ENCODE measurements around the gene CDK14. TPM values are rescaled to one million over a fixed set of nuclear protein-coding genes. Genes with fewer than 3 reads are reported as not detected.

The CDK14 gene
- total and polyA plus RNA-seq, 4 donors: 60.9 to 126 (median 82.9) TPM

- Histone ChIP-seq H3K4me1 (ENCODE audit: control insufficient read depth, insufficient read depth, low read length) (no peaks in the 10 kb centered on the region), H3K36me3 (ENCODE audit: control insufficient read depth, insufficient read depth, low read length) (no peaks in the 10 kb centered on the region), H3K27ac (ENCODE audit: low read depth, low read length) (no peak overlapping the region), H3K4me3 (ENCODE audit: low read depth, low read length) (no peak overlapping the region), H3K9me3 (ENCODE audit: control insufficient read depth, insufficient read depth, low read length) (no peaks in the 10 kb centered on the region), H3K27me3 (ENCODE audit: control insufficient read depth, insufficient read depth, low read length) (no peaks in the 10 kb centered on the region)
- WGBS (ENCODE audit: insufficient coverage): 40% methylated on average over 1 of the region's 3 CpGs
- no peak for DNase-seq (ENCODE audit: low read depth in 4 of 6, low spot score in 6 of 6)
Observed at GRCh38 chr7:91020636-91021385, 424.7 kb downstream of the CDK14 start.

GRCh38 chr7:91021956-91022355 lies 425.8 kb downstream of the CDK14 start:
- WGBS (ENCODE audit: insufficient coverage): no CpG with 5 or more reads among the region's 1 CpG
- DNase-seq (ENCODE audit: low read depth in 4 of 6, low spot score in 6 of 6): no peak

DNA sequence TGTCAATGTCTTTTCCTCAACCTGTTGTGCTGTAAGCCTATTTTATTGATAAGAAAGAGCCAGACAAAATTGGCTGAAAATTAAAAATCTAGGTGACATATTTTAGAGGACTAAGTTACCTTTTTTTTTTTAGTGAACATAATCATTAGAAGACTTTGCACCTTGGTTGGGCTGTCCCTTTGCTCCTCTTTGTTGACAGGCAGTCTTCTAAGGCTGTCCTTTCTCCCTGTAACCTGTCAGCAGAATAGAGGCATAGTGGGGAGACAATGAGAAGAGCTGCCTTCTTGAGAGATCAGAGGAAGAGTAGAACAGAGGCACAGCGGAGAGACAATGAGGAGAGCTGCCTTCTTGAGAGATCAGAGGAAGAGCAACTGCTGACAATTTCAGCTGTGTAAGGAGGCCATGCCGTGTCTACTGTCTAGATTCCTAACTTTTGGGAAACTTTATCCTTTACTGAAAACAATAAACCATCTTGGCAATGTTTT lies 429.8 kb downstream of the CDK14 start:
- no CpG with 5 or more reads among the region's 2 CpGs for WGBS (ENCODE audit: insufficient coverage)
- DNase-seq (ENCODE audit: low read depth in 4 of 6, low spot score in 6 of 6): no peak
- Histone ChIP-seq H3K4me3 (ENCODE audit: low read depth, low read length) (no peak overlapping the region), H3K27ac (ENCODE audit: low read depth, low read length) (no peak overlapping the region), H3K36me3 (ENCODE audit: control insufficient read depth, insufficient read depth, low read length) (no peaks in the 10 kb centered on the region), H3K4me1 (ENCODE audit: control insufficient read depth, insufficient read depth, low read length) (peaks cover 5% of the 10 kb centered on the region), H3K9me3 (ENCODE audit: control insufficient read depth, insufficient read depth, low read length) (no peaks in the 10 kb centered on the region), H3K27me3 (ENCODE audit: control insufficient read depth, insufficient read depth, low read length) (no peaks in the 10 kb centered on the region)

More at GRCh38 chr7:91021956-91022355, 425.8 kb downstream of the CDK14 start:
- Histone ChIP-seq H3K27ac (ENCODE audit: low read depth, low read length) (no peak overlapping the region), H3K9me3 (ENCODE audit: control insufficient read depth, insufficient read depth, low read length) (no peaks in the 10 kb centered on the region), H3K27me3 (ENCODE audit: control insufficient read depth, insufficient read depth, low read length) (no peaks in the 10 kb centered on the region), H3K36me3 (ENCODE audit: control insufficient read depth, insufficient read depth, low read length) (no peaks in the 10 kb centered on the region), H3K4me3 (ENCODE audit: low read depth, low read length) (no peak overlapping the region), H3K4me1 (ENCODE audit: control insufficient read depth, insufficient read depth, low read length) (no peaks in the 10 kb centered on the region)

- no peaks in the 10 kb centered on the region for H3K36me3 ChIP-seq (ENCODE audit: control insufficient read depth, insufficient read depth, low read length)
- DNase-seq (ENCODE audit: low read depth in 4 of 6, low spot score in 6 of 6): no peak
- peaks cover 9% of the 10 kb centered on the region for H3K4me1 ChIP-seq (ENCODE audit: control insufficient read depth, insufficient read depth, low read length)
- no peak overlapping the region for H3K4me3 ChIP-seq (ENCODE audit: low read depth, low read length)
- no peak overlapping the region for H3K27ac ChIP-seq (ENCODE audit: low read depth, low read length)
- no peaks in the 10 kb centered on the region for H3K27me3 ChIP-seq (ENCODE audit: control insufficient read depth, insufficient read depth, low read length)
- no peaks in the 10 kb centered on the region for H3K9me3 ChIP-seq (ENCODE audit: control insufficient read depth, insufficient read depth, low read length)
Observed at GRCh38 chr7:91029688-91030087, 433.6 kb downstream of the CDK14 start.

GRCh38 chr7:91030680-91031380 lies 434.7 kb downstream of the CDK14 start:
- no peaks in the 10 kb centered on the region for H3K9me3 ChIP-seq (ENCODE audit: control insufficient read depth, insufficient read depth, low read length)
- 61% methylated on average over 3 of the region's 5 CpGs for WGBS (ENCODE audit: insufficient coverage)

GRCh38 chr7:91031757-91032156 lies 435.6 kb downstream of the CDK14 start:
- Histone ChIP-seq H3K27ac (ENCODE audit: low read depth, low read length) (no peak overlapping the region), H3K36me3 (ENCODE audit: control insufficient read depth, insufficient read depth, low read length) (no peaks in the 10 kb centered on the region), H3K4me3 (ENCODE audit: low read depth, low read length) (no peak overlapping the region), H3K4me1 (ENCODE audit: control insufficient read depth, insufficient read depth, low read length) (peaks cover 9% of the 10 kb centered on the region), H3K27me3 (ENCODE audit: control insufficient read depth, insufficient read depth, low read length) (no peaks in the 10 kb centered on the region), H3K9me3 (ENCODE audit: control insufficient read depth, insufficient read depth, low read length) (no peaks in the 10 kb centered on the region)
- WGBS (ENCODE audit: insufficient coverage): 36% methylated on average over 2 of the region's 4 CpGs
- no peak for DNase-seq (ENCODE audit: low read depth in 4 of 6, low spot score in 6 of 6)

More at GRCh38 chr7:91030680-91031380, 434.7 kb downstream of the CDK14 start:
- no peaks in the 10 kb centered on the region for H3K36me3 ChIP-seq (ENCODE audit: control insufficient read depth, insufficient read depth, low read length)
- DNase-seq (ENCODE audit: low read depth in 4 of 6, low spot score in 6 of 6): peak in 2 of 6 donors; percentile 38 to 72
- no peak overlapping the region for H3K4me3 ChIP-seq (ENCODE audit: low read depth, low read length)
- no peaks in the 10 kb centered on the region for H3K27me3 ChIP-seq (ENCODE audit: control insufficient read depth, insufficient read depth, low read length)
- peaks cover 9% of the 10 kb centered on the region for H3K4me1 ChIP-seq (ENCODE audit: control insufficient read depth, insufficient read depth, low read length)
- no peak overlapping the region for H3K27ac ChIP-seq (ENCODE audit: low read depth, low read length)

GRCh38 chr7:91033574-91033973 lies 437.5 kb downstream of the CDK14 start:
- 20% methylated on average over 1 of the region's 2 CpGs for WGBS (ENCODE audit: insufficient coverage)
- H3K27ac ChIP-seq (ENCODE audit: low read depth, low read length): no peak overlapping the region
- peaks cover 9% of the 10 kb centered on the region for H3K4me1 ChIP-seq (ENCODE audit: control insufficient read depth, insufficient read depth, low read length)
- peak in 2 of 6 donors; percentile 22 to 43 for DNase-seq (ENCODE audit: low read depth in 4 of 6, low spot score in 6 of 6)
- H3K4me3 ChIP-seq (ENCODE audit: low read depth, low read length): no peak overlapping the region
- H3K9me3 ChIP-seq (ENCODE audit: control insufficient read depth, insufficient read depth, low read length): no peaks in the 10 kb centered on the region
- no peaks in the 10 kb centered on the region for H3K27me3 ChIP-seq (ENCODE audit: control insufficient read depth, insufficient read depth, low read length)
- H3K36me3 ChIP-seq (ENCODE audit: control insufficient read depth, insufficient read depth, low read length): no peaks in the 10 kb centered on the region

- DNase-seq (ENCODE audit: low read depth in 4 of 6, low spot score in 6 of 6): peak; percentile 46 to 96 (median 78)
- H3K27me3 ChIP-seq (ENCODE audit: control insufficient read depth, insufficient read depth, low read length): no peaks in the 10 kb centered on the region
- no peaks in the 10 kb centered on the region for H3K9me3 ChIP-seq (ENCODE audit: control insufficient read depth, insufficient read depth, low read length)
- no peak overlapping the region for H3K4me3 ChIP-seq (ENCODE audit: low read depth, low read length)
- no peak overlapping the region for H3K27ac ChIP-seq (ENCODE audit: low read depth, low read length)
- peaks cover 9% of the 10 kb centered on the region for H3K4me1 ChIP-seq (ENCODE audit: control insufficient read depth, insufficient read depth, low read length)
- H3K36me3 ChIP-seq (ENCODE audit: control insufficient read depth, insufficient read depth, low read length): no peaks in the 10 kb centered on the region
- no CpG with 5 or more reads among the region's 1 CpG for WGBS (ENCODE audit: insufficient coverage)
Observed at GRCh38 chr7:91034459-91035368, 438.6 kb downstream of the CDK14 start.

DNA sequence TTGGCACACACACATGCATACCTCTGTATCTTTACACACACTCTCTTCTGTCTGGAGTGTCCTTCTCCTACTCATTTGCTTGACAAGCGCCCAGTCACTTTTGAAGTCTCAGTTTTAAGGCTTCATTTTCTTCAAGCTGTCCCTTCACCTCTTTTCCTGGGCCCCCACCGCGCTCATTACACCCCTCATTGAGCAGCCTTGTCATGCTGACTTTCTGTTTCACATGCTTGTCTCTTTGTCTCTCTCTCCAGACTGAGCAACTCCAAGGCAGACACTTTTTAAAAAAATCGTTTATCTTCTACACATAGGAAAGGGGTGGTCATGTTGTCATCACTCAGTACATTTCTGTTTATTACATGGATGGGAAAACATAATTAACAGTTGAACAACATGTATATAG lies 442.9 kb downstream of the CDK14 start:
- no peaks in the 10 kb centered on the region for H3K9me3 ChIP-seq (ENCODE audit: control insufficient read depth, insufficient read depth, low read length)
- H3K27ac ChIP-seq (ENCODE audit: low read depth, low read length): no peak overlapping the region
- no peaks in the 10 kb centered on the region for H3K4me1 ChIP-seq (ENCODE audit: control insufficient read depth, insufficient read depth, low read length)
- no peak for DNase-seq (ENCODE audit: low read depth in 4 of 6, low spot score in 6 of 6)
- H3K36me3 ChIP-seq (ENCODE audit: control insufficient read depth, insufficient read depth, low read length): no peaks in the 10 kb centered on the region
- no peaks in the 10 kb centered on the region for H3K27me3 ChIP-seq (ENCODE audit: control insufficient read depth, insufficient read depth, low read length)
- H3K4me3 ChIP-seq (ENCODE audit: low read depth, low read length): no peak overlapping the region
- 76% methylated on average over 3 of the region's 4 CpGs for WGBS (ENCODE audit: insufficient coverage)
